ENCODE measurements around the gene KDM2B.
A peak's percentile ranks its signal among the peaks of the same experiment; 100 is the strongest.

- TF ChIP-seq CTCF (IDR thresholded peaks at IDR 0.05) (peak in 2 of 3 experiments; percentile 31 to 42), EP300 (IDR thresholded peaks at IDR 0.05) (no peak), POLR2AphosphoS5 (IDR thresholded peaks at IDR 0.05) (peak; percentile 75 to 82), POLR2A (IDR thresholded peaks at IDR 0.05; ENCODE audit: low read depth) (peak; percentile 21)
Observed at GRCh38 chr12:121626087-121626852, 45.4 kb upstream of the KDM2B start, which contains the start of gene ORAI1.

All from esophagus muscularis mucosa (tissue), 4 donors.